CD4-positive, alpha-beta T cell treated with Interleukin-1 beta for 1 hour (primary cell): Measurements from ENCODE around the gene TOMM20.

Experiments used
- DNase-seq, 2 donors: peaks; one replicate each; pipeline ENCODE4 v3.0.0-alpha.2; 2020 to 2022

TOMM20 gene

GRCh38 chr1:235060607-235061470, 67.8 kb downstream of the TOMM20 start:
- DNase-seq = no peak
